ENCODE data around the gene CELF6.
A peak's percentile ranks its signal among the peaks of the same experiment; 100 is the strongest.

The CELF6 gene

DNA sequence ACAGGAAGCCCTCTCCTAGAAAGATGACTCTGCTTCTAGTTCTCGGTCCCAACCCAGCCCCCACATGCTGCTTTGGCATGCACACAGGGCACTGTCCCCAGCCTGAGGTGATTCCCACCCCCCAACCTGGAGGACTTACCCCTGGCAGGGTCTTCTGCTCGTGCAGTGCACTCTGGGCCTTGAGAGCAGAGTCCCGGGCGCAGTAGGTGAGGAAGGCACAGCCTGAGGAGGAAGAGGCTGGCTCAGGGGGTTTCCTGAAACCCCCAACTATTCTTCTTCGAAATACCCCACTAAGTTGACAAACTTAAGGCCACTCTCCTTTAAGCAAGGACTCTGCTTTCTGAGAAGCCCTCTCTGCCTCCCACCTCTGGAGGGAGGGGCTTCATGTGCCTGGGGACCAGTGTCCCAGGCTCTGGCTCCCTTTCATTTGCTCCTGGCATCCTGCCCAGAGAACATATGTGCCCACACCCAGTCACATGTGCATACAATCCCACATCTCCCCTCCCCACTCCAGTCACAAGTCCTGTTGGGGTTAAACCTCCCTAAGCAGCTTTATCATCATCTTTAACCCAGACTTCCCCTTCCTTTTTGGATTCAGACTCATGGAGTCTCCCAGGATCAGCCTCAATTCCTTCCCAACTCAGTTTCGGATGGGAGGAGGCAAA lies 4.1 kb downstream of the CELF6 start:
- no peak for TF ChIP-seq SIN3A (IDR thresholded peaks at IDR 0.05; ENCODE audit: borderline replicate concordance, insufficient read depth, low read length)
- TF ChIP-seq TAF1 (IDR thresholded peaks at IDR 0.05; ENCODE audit: borderline replicate concordance, insufficient read depth, low read length) = no peak
- no peak for TF ChIP-seq REST (IDR thresholded peaks at IDR 0.05; ENCODE audit: insufficient read depth in 1 of 2, low read depth in 2 of 2, low read length in 2 of 2)
- no peak for TF ChIP-seq FOXP2 (optimal IDR thresholded peaks at IDR 0.05; ENCODE audit: borderline replicate concordance, extremely low read depth, extremely low read length, insufficient read depth)
- no peak for TF ChIP-seq POLR2AphosphoS5 (IDR thresholded peaks at IDR 0.05; ENCODE audit: low read depth, low read length)

- TF ChIP-seq FOXP2 (optimal IDR thresholded peaks at IDR 0.05; ENCODE audit: borderline replicate concordance, extremely low read depth, extremely low read length, insufficient read depth) (no peak), SIN3A (IDR thresholded peaks at IDR 0.05; ENCODE audit: borderline replicate concordance, insufficient read depth, low read length) (no peak), POLR2AphosphoS5 (IDR thresholded peaks at IDR 0.05; ENCODE audit: low read depth, low read length) (no peak), TAF1 (IDR thresholded peaks at IDR 0.05; ENCODE audit: borderline replicate concordance, insufficient read depth, low read length) (no peak), REST (IDR thresholded peaks at IDR 0.05; ENCODE audit: insufficient read depth in 1 of 2, low read depth in 2 of 2, low read length in 2 of 2) (no peak)
These were observed 6.1 kb downstream of the CELF6 start for GRCh38 chr15:72313881-72314280.

DNA sequence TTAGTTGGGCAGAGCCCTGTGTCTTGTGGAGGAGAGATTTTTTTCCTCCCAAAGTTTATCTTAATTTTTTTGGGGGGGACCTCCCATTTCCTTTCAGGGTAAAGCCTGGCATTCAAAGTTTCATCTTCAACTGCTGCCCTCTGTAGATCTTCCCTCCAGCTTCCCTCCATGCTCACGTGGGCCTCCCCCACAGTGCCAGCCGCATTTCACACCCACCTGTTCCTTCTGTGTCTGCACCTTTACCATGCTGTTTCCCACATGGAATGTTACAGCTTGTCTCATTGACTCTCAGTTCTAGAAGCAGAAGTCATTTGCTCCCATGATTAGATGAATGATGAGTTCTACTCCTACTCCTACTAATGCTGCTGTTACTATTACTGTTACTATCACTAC lies 6.5 kb downstream of the CELF6 start:
- no peak for TF ChIP-seq POLR2AphosphoS5 (IDR thresholded peaks at IDR 0.05; ENCODE audit: low read depth, low read length)

DNA sequence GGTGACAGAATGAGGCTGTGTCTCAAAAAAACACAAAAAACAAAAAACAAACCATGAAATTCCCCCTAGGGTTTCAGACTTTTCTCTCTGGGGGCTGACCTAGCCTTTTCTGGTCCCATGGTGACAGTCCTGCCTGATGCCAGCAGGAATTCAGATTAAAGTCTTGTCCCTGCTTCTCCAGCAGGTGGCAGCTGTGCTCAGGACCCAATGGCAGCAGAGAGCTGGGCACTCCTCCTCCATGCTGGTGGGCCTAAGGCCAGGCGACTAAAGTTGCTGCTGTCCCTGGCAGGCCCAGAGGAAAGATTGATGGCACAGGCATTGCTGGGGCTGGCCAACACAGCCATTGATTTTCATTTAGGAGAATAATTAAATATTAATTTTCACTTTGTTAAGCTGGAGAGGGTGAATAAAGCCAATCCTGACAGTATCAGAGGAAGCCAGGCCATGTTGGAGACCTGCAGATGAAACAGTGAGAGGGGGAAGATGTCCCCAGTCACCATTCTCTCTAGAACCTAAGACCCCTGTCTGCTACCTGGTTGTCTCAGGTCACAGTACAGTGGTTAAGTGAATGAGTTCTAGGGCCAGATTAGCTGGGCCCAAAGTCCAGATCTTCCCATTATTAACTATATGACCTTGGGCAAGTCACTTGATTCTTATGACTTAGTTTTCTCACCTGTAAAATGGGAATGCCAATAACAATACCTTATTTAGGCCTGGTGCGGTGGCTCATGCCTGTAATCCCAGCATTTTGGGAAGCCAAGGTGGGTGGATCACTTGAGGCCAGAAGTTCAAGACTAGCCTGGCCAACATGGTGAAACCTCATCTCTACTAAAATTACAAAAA lies 7.1 kb downstream of the CELF6 start:
- no peak for TF ChIP-seq POLR2AphosphoS5 (IDR thresholded peaks at IDR 0.05; ENCODE audit: low read depth, low read length)
- TF ChIP-seq REST (IDR thresholded peaks at IDR 0.05; ENCODE audit: insufficient read depth in 1 of 2, low read depth in 2 of 2, low read length in 2 of 2) = 0 out of 4 replicates have a peak, but pooled peaks of 1 of the 2 experiments have one; percentile 57

DNA sequence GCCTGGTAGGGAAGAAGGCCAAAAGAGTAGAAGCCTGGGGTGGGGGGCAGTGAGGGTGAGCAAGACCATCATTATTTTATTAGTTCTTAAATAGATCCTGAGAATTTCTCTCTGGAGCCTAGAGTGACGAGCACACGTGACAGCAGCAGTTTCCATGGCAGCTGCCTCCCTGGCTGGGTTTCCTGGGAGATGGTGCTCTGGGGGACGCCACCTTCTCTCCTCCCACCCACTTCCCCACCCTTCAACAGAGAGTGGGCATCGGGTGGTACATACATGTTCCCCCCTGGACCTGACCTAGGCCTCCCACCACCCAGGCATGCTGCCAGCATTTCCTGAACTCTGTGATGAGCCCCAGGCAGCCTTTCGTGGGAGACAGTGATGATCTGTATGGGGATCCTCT lies 12.9 kb downstream of the CELF6 start:
- TF ChIP-seq POLR2AphosphoS5 (IDR thresholded peaks at IDR 0.05; ENCODE audit: low read depth, low read length) = no peak
- TF ChIP-seq FOXP2 (optimal IDR thresholded peaks at IDR 0.05; ENCODE audit: borderline replicate concordance, extremely low read depth, extremely low read length, insufficient read depth) = no peak
- TF ChIP-seq SIN3A (IDR thresholded peaks at IDR 0.05; ENCODE audit: borderline replicate concordance, insufficient read depth, low read length) = no peak
- no peak for TF ChIP-seq REST (IDR thresholded peaks at IDR 0.05; ENCODE audit: insufficient read depth in 1 of 2, low read depth in 2 of 2, low read length in 2 of 2)
- no peak for TF ChIP-seq TAF1 (IDR thresholded peaks at IDR 0.05; ENCODE audit: borderline replicate concordance, insufficient read depth, low read length)
